Esophagus (tissue), 2 donors: Measurements from ENCODE around the gene PCSK4. TPM values are rescaled to one million over a fixed set of nuclear protein-coding genes. Genes with fewer than 3 reads are reported as not detected.
"Not testable (repeated sequence)": the region's sequence is repeated elsewhere in the genome, so short reads cannot be mapped to it uniquely, and the experiment has no call there.

Experiments used
- H3K27ac ChIP-seq, 2 donors: one replicate each; pipeline ENCODE4 v1.5.1; 2013; ENCODE audit warnings: low read depth in 2 of 2, mild to moderate bottlenecking in 2 of 2, inconsistent platforms in 1 of 2, low read length in 1 of 2, moderate library complexity in 1 of 2
- H3K27me3 ChIP-seq, 2 donors: one replicate each; pipeline ENCODE4 v1.6.1; 2013; ENCODE audit warnings: low read length in 2 of 2, control low read depth in 1 of 2, mild to moderate bottlenecking in 1 of 2; ENCODE audit not compliant: insufficient read depth in 2 of 2, control insufficient read depth in 1 of 2
- H3K36me3 ChIP-seq, 2 donors: one replicate each; pipeline ENCODE4 v1.6.1; 2013; ENCODE audit warnings: low read length in 1 of 2; ENCODE audit not compliant: control insufficient read depth in 2 of 2, insufficient read depth in 2 of 2
- H3K4me1 ChIP-seq, 2 donors: one replicate each; pipeline ENCODE4 v1.6.1; 2013; ENCODE audit warnings: low read length in 1 of 2; ENCODE audit not compliant: control insufficient read depth in 2 of 2, insufficient read depth in 2 of 2
- H3K4me3 ChIP-seq, 2 donors: one replicate each; pipeline ENCODE4 v1.5.1; 2013; ENCODE audit warnings: low read length in 2 of 2, mild to moderate bottlenecking in 2 of 2, low read depth in 1 of 2, moderate library complexity in 1 of 2
- H3K9me3 ChIP-seq, 2 donors: one replicate each; pipeline ENCODE4 v1.6.1; 2013; ENCODE audit warnings: mild to moderate bottlenecking in 2 of 2, low read depth in 1 of 2, low read length in 1 of 2, moderate library complexity in 1 of 2; ENCODE audit not compliant: control insufficient read depth in 2 of 2, insufficient read depth in 1 of 2
- WGBS, 2 donors: extraction: QIAGEN DNeasy Blood & Tissue Kit; methylation state at CpG; one replicate each; pipeline ENCODE4 v1.1.7; 2013; 5-methylcytosine and 5-hydroxymethylcytosine counted together
- polyA plus RNA-seq, 2 donors: library from polyadenylated mRNA; stranded (reverse); fragments of 200-250 nt; gene quantifications; one replicate each; pipeline ENCODE4 v1.2.3, GENCODE V29; 2013
- donor health status: healthy with polysubstance abuse.
- donor health status: Bipolar disorder and iron deficiency.

PCSK4 gene
- polyA plus RNA-seq, 2 donors: 1.9 to 4.0 TPM

GRCh38 chr19:1507192-1507660 lies 17.1 kb upstream of the PCSK4 start:
- Histone ChIP-seq H3K27ac (peak overlapping the region; percentile 75 to 88), H3K4me3 (no peak overlapping the region), H3K27me3 (peaks cover 0 to 4% of the 10 kb centered on the region in 2 donors), H3K4me1 (peaks cover 11 to 31% of the 10 kb centered on the region in 2 donors), H3K36me3 (no peaks in the 10 kb centered on the region), H3K9me3 (no peaks in the 10 kb centered on the region)
- WGBS, 2 donors: 62 to 68% methylated on average over 23 of the region's 23 CpGs

- H3K4me1 ChIP-seq: peaks cover 6 to 26% of the 10 kb centered on the region in 2 donors
- 89 to 93% methylated on average over 43 to 45 of the region's 45 CpGs for WGBS, 2 donors
- H3K27me3 ChIP-seq: peaks cover 0 to 4% of the 10 kb centered on the region in 2 donors
- H3K27ac ChIP-seq: no peak overlapping the region
- no peak overlapping the region for H3K4me3 ChIP-seq
- no peaks in the 10 kb centered on the region for H3K36me3 ChIP-seq
- H3K9me3 ChIP-seq: no peaks in the 10 kb centered on the region
Measured at GRCh38 chr19:1505991-1506881, 16.1 kb upstream of the PCSK4 start.

DNA sequence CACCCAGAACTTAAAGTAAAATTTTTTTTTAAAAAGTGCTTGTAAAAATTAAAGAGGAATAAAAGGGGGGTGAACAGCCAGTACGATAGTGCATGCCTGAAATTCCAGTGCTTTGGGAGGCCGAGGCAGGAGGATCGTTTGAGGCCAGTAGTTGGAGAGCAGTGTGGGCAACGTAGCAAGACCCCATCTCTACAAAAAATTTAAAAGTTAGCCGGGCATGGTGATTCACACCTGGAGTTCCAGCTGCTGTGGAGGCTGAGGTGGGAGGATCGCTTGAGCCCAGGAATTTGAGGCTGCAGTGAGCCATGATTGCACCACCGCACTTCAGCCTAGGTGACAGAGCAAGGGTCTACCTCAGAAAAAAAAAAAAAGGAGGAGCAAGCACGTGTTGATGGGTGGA lies 14.9 kb upstream of the PCSK4 start:
- 77 to 82% methylated on average over 8 of the region's 8 CpGs for WGBS, 2 donors
- no peaks in the 10 kb centered on the region for H3K36me3 ChIP-seq
- no peak overlapping the region for H3K27ac ChIP-seq
- H3K4me1 ChIP-seq: peaks cover 6 to 21% of the 10 kb centered on the region in 2 donors
- H3K4me3 ChIP-seq: no peak overlapping the region
- H3K27me3 ChIP-seq: peaks cover 0 to 4% of the 10 kb centered on the region in 2 donors
- H3K9me3 ChIP-seq: no peaks in the 10 kb centered on the region

GRCh38 chr19:1503925-1504773 lies 14.0 kb upstream of the PCSK4 start:
- 53% methylated on average over 23 of the region's 23 CpGs for WGBS, 2 donors
- Histone ChIP-seq H3K27me3 (peaks cover 0 to 4% of the 10 kb centered on the region in 2 donors), H3K4me3 (no peak overlapping the region), H3K27ac (no peak overlapping the region), H3K36me3 (no peaks in the 10 kb centered on the region), H3K4me1 (peaks cover 6 to 17% of the 10 kb centered on the region in 2 donors), H3K9me3 (no peaks in the 10 kb centered on the region)

DNA sequence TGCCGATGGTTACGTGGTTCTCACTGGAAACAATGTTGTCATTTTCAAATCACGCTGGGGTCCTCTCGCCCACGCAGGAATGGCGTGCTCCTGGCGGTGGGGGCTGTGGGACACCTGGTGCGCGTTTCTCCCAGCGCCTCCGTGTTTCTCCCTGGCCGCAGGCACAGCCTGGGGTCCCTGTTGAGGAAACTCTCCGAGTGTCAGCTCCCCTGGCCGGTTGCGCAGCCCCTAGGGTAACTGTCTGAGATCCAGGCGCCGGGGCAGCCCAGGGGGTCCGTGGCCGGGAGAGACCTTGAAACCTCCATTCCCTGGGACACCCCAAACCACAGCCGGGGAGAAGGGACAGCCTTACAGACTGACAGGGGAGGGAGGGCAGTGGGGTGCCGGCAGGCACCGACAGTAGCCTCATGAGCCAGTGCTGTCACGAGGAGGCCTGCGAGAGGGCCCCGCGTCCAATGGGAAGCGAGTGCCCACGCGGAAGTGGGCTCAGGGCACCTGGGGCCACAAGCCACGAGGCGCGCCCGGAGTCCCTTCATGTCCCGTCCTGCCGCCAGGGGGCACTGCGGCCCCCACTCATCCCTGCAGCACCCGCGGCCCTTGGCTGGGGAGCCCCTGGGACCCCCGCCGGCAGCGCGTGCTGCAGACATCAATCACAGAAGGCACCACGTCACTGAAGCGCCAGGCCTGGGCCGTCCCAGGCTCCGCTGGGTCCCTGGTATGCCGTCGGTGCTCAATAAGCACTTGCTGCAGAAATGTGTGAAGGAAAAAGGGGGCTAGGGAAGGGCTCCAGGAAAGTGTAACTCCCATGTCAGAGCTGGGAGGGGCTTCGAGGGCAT lies 13.2 kb upstream of the PCSK4 start:
- 7 to 10% methylated on average over 43 to 49 of the region's 49 CpGs for WGBS, 2 donors
- Histone ChIP-seq H3K9me3 (no peaks in the 10 kb centered on the region), H3K27ac (no peak overlapping the region), H3K4me1 (peaks cover 6 to 15% of the 10 kb centered on the region in 2 donors), H3K27me3 (peaks cover 0 to 4% of the 10 kb centered on the region in 2 donors), H3K36me3 (no peaks in the 10 kb centered on the region), H3K4me3 (no peak overlapping the region)

GRCh38 chr19:1502433-1503088 lies 12.4 kb upstream of the PCSK4 start:
- no peak overlapping the region for H3K4me3 ChIP-seq
- no peaks in the 10 kb centered on the region for H3K9me3 ChIP-seq
- no peak overlapping the region for H3K27ac ChIP-seq
- peaks cover 0 to 4% of the 10 kb centered on the region in 2 donors for H3K27me3 ChIP-seq
- 58 to 63% methylated on average over 14 of the region's 14 CpGs for WGBS, 2 donors
- H3K4me1 ChIP-seq: peaks cover 6 to 14% of the 10 kb centered on the region in 2 donors
- H3K36me3 ChIP-seq: no peaks in the 10 kb centered on the region

GRCh38 chr19:1501200-1501595 lies 11.0 kb upstream of the PCSK4 start:
- Histone ChIP-seq H3K4me3 (no peak overlapping the region), H3K4me1 (peaks cover 8 to 15% of the 10 kb centered on the region in 2 donors), H3K27me3 (peaks cover 0 to 4% of the 10 kb centered on the region in 2 donors), H3K36me3 (no peaks in the 10 kb centered on the region), H3K27ac (no peak overlapping the region), H3K9me3 (no peaks in the 10 kb centered on the region)
- WGBS, 2 donors: 32 to 38% methylated on average over 9 of the region's 9 CpGs

GRCh38 chr19:1499231-1499630 lies 9.1 kb upstream of the PCSK4 start:
- H3K36me3 ChIP-seq, H3K9me3 ChIP-seq, H3K4me3 ChIP-seq, H3K27me3 ChIP-seq, H3K27ac ChIP-seq: not testable (repeated sequence)
- H3K4me1 ChIP-seq: peaks cover 8 to 19% of the 10 kb centered on the region in 2 donors
- 84 to 91% methylated on average over 10 to 34 of the region's 34 CpGs for WGBS, 2 donors
